GM10266 (cell line): ENCODE data around the gene SLC5A12.

ENCODE experiments used
- DNase-seq: peaks from one replicate; pipeline ENCODE4 v3.0.0; 2012; ENCODE audit errors: extremely low spot score
- TF ChIP-seq, protein P1 (sequence below): IDR thresholded peaks from 2 replicates; pipeline ENCODE4 v1.5.1; 2012; ENCODE audit warnings: mild to moderate bottlenecking, low read depth; ENCODE audit not compliant: control insufficient read depth, insufficient read depth; ENCODE audit errors: missing control alignments

The SLC5A12 gene

DNA sequence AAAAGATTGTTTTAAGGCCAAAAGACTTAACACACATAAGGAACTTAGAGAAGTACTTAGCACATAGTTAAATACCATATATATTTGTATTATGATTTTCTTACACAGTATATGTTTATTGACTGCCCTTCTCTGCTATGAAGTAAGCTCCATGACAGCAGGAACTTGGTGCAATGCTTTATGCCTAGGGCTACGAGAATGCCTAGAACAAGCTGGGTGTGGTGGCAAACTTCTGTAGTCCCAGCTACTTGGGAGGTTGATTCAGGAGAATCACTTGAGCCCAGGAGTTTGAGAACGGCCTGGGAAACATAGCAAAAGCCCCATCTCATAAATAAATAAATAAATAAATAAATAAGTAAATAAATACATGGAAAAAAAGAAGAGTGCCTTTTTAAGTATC is 1.9 kb downstream of the SLC5A12 start:
- no peak for DNase-seq
- TF ChIP-seq, protein P1, sequence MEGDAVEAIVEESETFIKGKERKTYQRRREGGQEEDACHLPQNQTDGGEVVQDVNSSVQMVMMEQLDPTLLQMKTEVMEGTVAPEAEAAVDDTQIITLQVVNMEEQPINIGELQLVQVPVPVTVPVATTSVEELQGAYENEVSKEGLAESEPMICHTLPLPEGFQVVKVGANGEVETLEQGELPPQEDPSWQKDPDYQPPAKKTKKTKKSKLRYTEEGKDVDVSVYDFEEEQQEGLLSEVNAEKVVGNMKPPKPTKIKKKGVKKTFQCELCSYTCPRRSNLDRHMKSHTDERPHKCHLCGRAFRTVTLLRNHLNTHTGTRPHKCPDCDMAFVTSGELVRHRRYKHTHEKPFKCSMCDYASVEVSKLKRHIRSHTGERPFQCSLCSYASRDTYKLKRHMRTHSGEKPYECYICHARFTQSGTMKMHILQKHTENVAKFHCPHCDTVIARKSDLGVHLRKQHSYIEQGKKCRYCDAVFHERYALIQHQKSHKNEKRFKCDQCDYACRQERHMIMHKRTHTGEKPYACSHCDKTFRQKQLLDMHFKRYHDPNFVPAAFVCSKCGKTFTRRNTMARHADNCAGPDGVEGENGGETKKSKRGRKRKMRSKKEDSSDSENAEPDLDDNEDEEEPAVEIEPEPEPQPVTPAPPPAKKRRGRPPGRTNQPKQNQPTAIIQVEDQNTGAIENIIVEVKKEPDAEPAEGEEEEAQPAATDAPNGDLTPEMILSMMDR: no peak

DNA sequence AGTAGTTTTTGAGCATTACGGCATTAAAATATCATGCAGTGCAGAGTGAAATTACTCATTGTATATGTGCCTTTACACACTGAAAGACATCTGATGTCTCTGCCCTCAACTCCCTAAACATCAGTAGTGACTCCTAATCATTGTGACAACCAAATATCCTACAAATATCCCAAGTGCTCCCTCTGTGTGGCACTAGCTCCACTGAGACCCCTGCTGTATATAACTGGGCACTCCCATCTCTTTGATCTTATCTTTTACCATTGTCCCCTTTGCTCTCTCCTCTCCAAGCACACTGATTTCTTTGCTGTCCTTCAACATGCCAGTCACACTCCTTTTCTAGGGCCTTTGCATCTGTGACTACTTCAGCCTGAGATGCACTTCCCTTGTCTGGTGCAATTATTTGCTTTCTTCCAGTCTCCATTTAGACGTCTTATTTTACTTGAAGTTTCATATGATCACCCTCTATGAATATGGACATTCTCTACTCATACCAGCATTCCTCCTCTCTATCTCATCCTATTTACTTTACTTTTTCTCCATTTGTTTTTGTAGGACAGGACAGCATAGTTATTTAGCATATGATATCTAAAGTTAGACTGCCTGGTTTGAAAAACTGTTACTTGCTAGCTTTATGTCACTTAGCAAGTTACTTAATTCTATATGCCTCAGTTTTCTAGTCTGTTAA is 2.4 kb downstream of the SLC5A12 start:
- no peak for DNase-seq
- TF ChIP-seq, protein P1: no peak

DNA sequence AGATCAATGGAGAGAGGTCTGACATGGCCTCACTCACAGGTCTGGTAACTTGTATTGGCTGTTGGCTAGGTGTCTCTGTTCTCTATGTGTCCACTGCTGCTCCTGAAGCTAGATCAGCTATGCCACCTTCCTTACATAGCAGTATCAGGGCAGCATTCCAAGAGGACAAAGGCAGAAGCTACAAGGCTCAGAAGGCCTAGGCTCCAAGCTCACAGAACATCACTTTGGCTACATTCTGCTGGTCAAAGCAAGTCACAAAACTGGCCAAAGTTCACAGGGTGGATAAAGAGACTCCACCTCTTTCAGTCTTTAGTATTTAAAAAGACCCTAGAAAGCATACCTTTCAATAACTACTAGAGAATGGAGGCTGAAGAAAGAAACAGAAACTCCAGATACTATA is 4.1 kb downstream of the SLC5A12 start:
- TF ChIP-seq, protein P1: no peak
- no peak for DNase-seq

DNA sequence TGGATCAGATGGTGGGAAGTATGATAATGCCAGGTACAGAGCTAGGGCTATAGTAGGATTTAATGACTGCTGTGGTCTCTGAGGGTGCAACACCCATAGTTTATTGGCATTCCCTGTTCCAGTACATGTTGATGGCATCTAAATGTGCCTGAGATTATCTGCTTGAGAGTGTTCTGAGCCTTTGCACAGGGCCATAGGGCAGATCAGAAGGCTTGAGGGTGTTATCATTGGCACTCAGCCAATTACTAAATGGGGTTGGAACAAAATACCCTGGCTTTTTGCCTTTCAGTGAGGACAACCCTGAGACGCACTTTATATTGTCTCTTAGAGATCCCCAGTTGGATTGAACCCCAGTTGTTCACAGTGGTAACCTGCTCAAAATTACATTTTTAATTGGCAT is 6.7 kb downstream of the SLC5A12 start:
- TF ChIP-seq, protein P1: no peak
- DNase-seq: no peak

DNA sequence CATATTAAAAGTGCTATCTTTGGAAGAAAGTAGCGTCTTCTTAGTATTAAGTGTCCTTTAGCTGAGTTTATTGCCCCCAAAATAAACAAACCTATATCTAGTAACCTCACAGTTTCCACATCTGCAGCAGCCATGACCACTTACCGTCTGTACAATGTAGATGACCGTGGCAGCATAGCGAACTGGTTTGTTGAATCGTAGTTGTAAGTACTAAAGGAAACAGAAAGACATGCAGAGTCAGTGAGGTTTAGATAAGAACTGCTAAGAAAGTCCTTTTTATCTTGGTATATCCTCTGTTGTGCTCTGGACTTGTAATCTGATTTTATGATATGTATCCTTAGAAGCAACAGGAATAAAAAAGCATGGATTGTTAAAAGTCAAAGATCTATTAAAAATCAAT is 9.4 kb downstream of the SLC5A12 start:
- DNase-seq: no peak
- TF ChIP-seq, protein P1: no peak

DNA sequence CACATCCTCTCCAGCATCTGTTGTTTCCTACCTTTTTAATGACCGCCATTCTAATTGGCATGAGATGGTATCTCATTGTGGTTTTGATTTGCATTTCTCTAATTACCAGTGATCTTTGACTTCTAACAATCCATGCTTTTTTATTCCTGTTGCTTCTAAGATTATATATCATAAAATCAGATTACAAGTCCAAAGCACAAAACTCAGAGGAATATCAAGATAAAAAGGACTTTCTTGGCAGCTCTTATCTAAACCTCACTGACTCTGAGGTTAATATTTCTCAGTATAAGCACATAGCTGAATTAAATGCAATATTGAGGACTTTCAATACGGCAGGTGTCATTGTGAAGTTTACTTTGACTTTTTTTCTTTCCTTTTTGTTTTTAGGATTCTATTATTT is 11.4 kb downstream of the SLC5A12 start:
- no peak for DNase-seq
- TF ChIP-seq, protein P1: no peak

DNA sequence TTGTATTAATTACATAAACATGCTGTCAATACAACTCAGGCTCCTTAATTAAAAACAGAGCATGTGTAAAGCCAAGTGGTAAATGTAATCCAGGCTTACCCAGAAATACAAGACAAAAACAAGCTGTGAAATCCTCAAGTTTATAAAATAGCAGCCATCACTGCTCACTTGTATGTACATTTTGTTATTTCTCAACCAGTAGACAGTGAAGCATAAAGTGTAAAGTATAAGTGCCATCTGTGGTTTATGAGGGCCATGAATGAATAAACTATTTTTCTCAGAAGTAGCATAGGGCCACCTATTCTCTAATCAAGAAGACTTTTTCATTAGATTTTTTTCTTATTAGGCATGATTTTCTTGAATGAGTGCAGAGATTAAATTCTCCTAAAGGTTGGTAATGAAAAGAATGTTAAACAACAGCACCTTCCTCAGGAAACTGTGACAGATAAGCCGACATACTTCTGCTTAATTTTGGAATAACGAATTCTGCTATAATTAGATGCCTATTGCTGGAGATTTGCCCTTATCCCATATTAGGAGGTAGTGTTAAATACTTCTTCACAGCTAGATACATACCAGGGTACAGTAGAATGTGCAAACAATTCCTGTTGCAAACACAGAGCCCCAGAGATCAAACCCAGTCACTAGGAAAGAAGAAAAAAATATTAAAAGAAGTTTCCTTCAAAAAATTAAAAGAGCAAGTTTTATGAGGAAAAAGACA is 13.0 kb downstream of the SLC5A12 start:
- DNase-seq: no peak
- TF ChIP-seq, protein P1: no peak
